H1 (cell line): ENCODE data around the gene RPS17. TPM values are rescaled to one million over a fixed set of nuclear protein-coding genes. Genes with fewer than 3 reads are reported as not detected.

Experiments used
- CTCF ChIA-PET: fragments of 300-600 bp; sonication (Branson Sonifier 250); formaldehyde crosslinking; loops from one replicate; lab custom pipeline; 2021; ENCODE audit not compliant: partially characterized antibody; lab: Charles Lee
- POLR2A ChIA-PET: fragments of 300-600 bp; sonication (Branson Sonifier 250); formaldehyde crosslinking; loops from one replicate; lab custom pipeline; 2021; ENCODE audit warnings: inconsistent platforms; ENCODE audit not compliant: partially characterized antibody; lab: Charles Lee
- DNase-seq, 2 experiments: peaks; one replicate each; pipeline versions ENCODE4 v3.0.0 to v3.0.0-alpha.2; 2010 to 2022; ENCODE audit warnings: low spot score in 2 of 2, low read depth in 1 of 2, mixed read lengths in 1 of 2
- FAIRE-seq: peaks from 2 replicates; lab custom pipeline; 2011; peaks lifted over from hg19 to GRCh38; lab: Jason Lieb, UNC
- H2AFZ ChIP-seq: 2 replicates; pipeline ENCODE4 v1.8.1; 2012; ENCODE audit warnings: low read length, inconsistent platforms
- H2AK5ac ChIP-seq: 2 replicates; pipeline ENCODE4 v1.6.1; 2013; ENCODE audit warnings: low read depth, low read length
- H2BK120ac ChIP-seq: replicated peaks from 2 replicates; pipeline ENCODE3; 2013; ENCODE audit warnings: low read depth, low read length, inconsistent platforms
- H2BK12ac ChIP-seq: 2 replicates; pipeline ENCODE4 v1.6.1; 2013; ENCODE audit warnings: low read depth, low read length
- H2BK15ac ChIP-seq: 2 replicates; pipeline ENCODE4 v1.6.1; 2013; ENCODE audit warnings: low read length
- H2BK20ac ChIP-seq: 2 replicates; pipeline ENCODE4 v1.6.1; 2013; ENCODE audit warnings: low read length
- H2BK5ac ChIP-seq: 2 replicates; pipeline ENCODE4 v1.6.1; 2013; ENCODE audit warnings: low read depth, low read length
- H3K14ac ChIP-seq: 2 replicates; pipeline ENCODE4 v1.6.1; 2013; ENCODE audit warnings: inconsistent platforms; ENCODE audit not compliant: insufficient read length
- H3K18ac ChIP-seq: 2 replicates; pipeline ENCODE4 v1.6.1; 2013; ENCODE audit warnings: low read length; ENCODE audit errors: extremely low read depth
- H3K23ac ChIP-seq: 2 replicates; pipeline ENCODE4 v1.6.1; 2013; ENCODE audit warnings: inconsistent platforms; ENCODE audit not compliant: insufficient read length
- H3K23me2 ChIP-seq: 2 replicates; pipeline ENCODE4 v1.6.1; 2013; ENCODE audit warnings: low read depth, low read length
- H3K27ac ChIP-seq: 2 replicates; pipeline ENCODE4 v1.6.1; 2011; ENCODE audit warnings: low read depth, low read length, inconsistent platforms
- H3K27me3 ChIP-seq, 4 experiments: replicated peaks in 1 of 4; 1 replicate in 1 of 4; 2 replicates in 3 of 4; pipeline versions ENCODE4 v1.6.1 to v1.8.1; 2011 to 2013; ENCODE audit warnings: low read length in 3 of 4, mild to moderate bottlenecking in 3 of 4, inconsistent platforms in 2 of 4, mixed read lengths in 2 of 4, moderate library complexity in 1 of 4; ENCODE audit not compliant: control insufficient read depth in 3 of 4, insufficient read depth in 3 of 4; ENCODE audit errors: extremely low read depth in 1 of 4
- H3K36me3 ChIP-seq, 4 experiments: 2 replicates each; pipeline versions ENCODE4 v1.6.1 to v1.8.1; 2011 to 2013; ENCODE audit warnings: mild to moderate bottlenecking in 4 of 4, low read length in 3 of 4, moderate library complexity in 2 of 4, control low read depth in 1 of 4, inconsistent platforms in 1 of 4; ENCODE audit not compliant: insufficient read depth in 4 of 4, control insufficient read depth in 2 of 4
- H3K4ac ChIP-seq: replicated peaks from 2 replicates; pipeline ENCODE3; 2013; ENCODE audit warnings: low read length, low read depth, mixed read lengths, inconsistent platforms; ENCODE audit not compliant: insufficient read length
- H3K4me1 ChIP-seq, 4 experiments: replicated peaks in 1 of 4; 1 replicate in 1 of 4; 2 replicates in 3 of 4; pipeline versions ENCODE4 v1.6.1 to v1.8.1; 2011 to 2013; ENCODE audit warnings: low read length in 3 of 4, inconsistent platforms in 2 of 4, mixed read lengths in 1 of 4; ENCODE audit not compliant: insufficient read depth in 4 of 4, control insufficient read depth in 3 of 4
- H3K4me2 ChIP-seq, 2 experiments: 2 replicates each; pipeline versions ENCODE4 v1.6.1 to v1.8.1; 2011 to 2013; ENCODE audit warnings: low read depth in 2 of 2, low read length in 2 of 2, control low read depth in 1 of 2, inconsistent platforms in 1 of 2, mild to moderate bottlenecking in 1 of 2; ENCODE audit not compliant: insufficient read depth in 1 of 2
- H3K4me3 ChIP-seq, 4 experiments: fragments of 200-600, 300-600 bp in 1 of 4; sonication (generic), shearing (Covaris generic), sonication (Bioruptor Twin) in 1 of 4; 2 replicates each; pipeline versions ENCODE4 v1.5.1 to v1.8.1; 2011 to 2016; ENCODE audit warnings: low read length in 4 of 4, low read depth in 3 of 4, control low read depth in 2 of 4, inconsistent platforms in 2 of 4, mild to moderate bottlenecking in 2 of 4, mixed read lengths in 1 of 4, moderate library complexity in 1 of 4; ENCODE audit not compliant: insufficient read depth in 2 of 4; ENCODE audit errors: extremely low read depth in 1 of 4
- H3K56ac ChIP-seq: replicated peaks from 2 replicates; pipeline ENCODE3; 2013; ENCODE audit warnings: low read depth, mild to moderate bottlenecking, mixed read lengths, low read length, inconsistent platforms; ENCODE audit not compliant: insufficient read length
- H3K79me1 ChIP-seq: 2 replicates; pipeline ENCODE4 v1.6.1; 2013; ENCODE audit warnings: low read depth, low read length, control low read depth
- H3K79me2 ChIP-seq, 2 experiments: 2 replicates each; pipeline versions ENCODE4 v1.6.1 to v1.8.1; 2012 to 2013; ENCODE audit warnings: low read length in 2 of 2, mild to moderate bottlenecking in 2 of 2, inconsistent platforms in 1 of 2; ENCODE audit not compliant: insufficient read depth in 2 of 2, control insufficient read depth in 1 of 2
- H3K9ac ChIP-seq, 4 experiments: replicated peaks in 1 of 4; 1 replicate in 1 of 4; 2 replicates in 3 of 4; pipeline versions ENCODE4 v1.6.1 to v1.8.1; 2011 to 2013; ENCODE audit warnings: low read depth in 3 of 4, low read length in 3 of 4, control low read depth in 2 of 4, mild to moderate bottlenecking in 2 of 4, moderate library complexity in 2 of 4, inconsistent platforms in 1 of 4; ENCODE audit errors: extremely low read depth in 1 of 4
- H3K9me3 ChIP-seq, 2 experiments: 2 replicates each; pipeline versions ENCODE4 v1.6.1 to v1.8.1; 2012 to 2013; ENCODE audit warnings: mild to moderate bottlenecking in 2 of 2, moderate library complexity in 2 of 2, control low read depth in 1 of 2, inconsistent platforms in 1 of 2, low read depth in 1 of 2, low read length in 1 of 2, mixed read lengths in 1 of 2; ENCODE audit not compliant: insufficient read depth in 2 of 2
- H4K20me1 ChIP-seq, 2 experiments: replicated peaks in 1 of 2; 2 replicates each; pipeline versions ENCODE3 to v1.8.1; 2011 to 2013; ENCODE audit warnings: inconsistent platforms in 2 of 2, low read length in 2 of 2, mild to moderate bottlenecking in 1 of 2; ENCODE audit not compliant: insufficient read depth in 2 of 2, control insufficient read depth in 1 of 2
- H4K5ac ChIP-seq: 2 replicates; pipeline ENCODE4 v1.6.1; 2013; ENCODE audit warnings: low read length, low read depth, mixed read lengths, inconsistent platforms; ENCODE audit not compliant: insufficient read length
- H4K8ac ChIP-seq: 2 replicates; pipeline ENCODE4 v1.8.0; 2013; ENCODE audit warnings: mild to moderate bottlenecking, moderate library complexity, low read length, inconsistent platforms; ENCODE audit not compliant: insufficient read depth; ENCODE audit errors: extremely low read depth
- H4K91ac ChIP-seq: replicated peaks from 2 replicates; pipeline ENCODE3; 2013; ENCODE audit warnings: low read length, mixed read lengths, inconsistent platforms; ENCODE audit not compliant: insufficient read length
- CREB1 ChIP-seq: IDR thresholded peaks from 2 replicates; pipeline ENCODE4 v1.6.1; 2012; ENCODE audit warnings: inconsistent platforms
- HDAC2 ChIP-seq, 2 experiments: fragments of 300-600 bp in 1 of 2; sonication (generic) in 1 of 2; IDR thresholded peaks; 2 replicates each; pipeline ENCODE4 v1.6.1; 2011 to 2012; ENCODE audit warnings: low read depth in 2 of 2, low read length in 2 of 2, mild to moderate bottlenecking in 2 of 2, moderate library complexity in 2 of 2, borderline replicate concordance in 1 of 2, inconsistent platforms in 1 of 2
- SIX5 ChIP-seq: IDR thresholded peaks from 2 replicates; pipeline ENCODE4 v1.6.1; 2011; ENCODE audit warnings: mild to moderate bottlenecking, low read depth, low read length
- WGBS, 2 experiments: shearing (Covaris generic) in 1 of 2; methylation state at CpG; one replicate each; pipeline versions ENCODE4 v1.1.6 to v1.1.7; 2013 to 2015; ENCODE audit warnings: low lambda C conversion rate in 2 of 2, mixed read lengths in 2 of 2, inconsistent platforms in 1 of 2, low coverage in 1 of 2, missing lambda C conversion rate in 1 of 2; ENCODE audit not compliant: insufficient replicate concordance in 2 of 2, insufficient coverage in 1 of 2, insufficient read length in 1 of 2; ENCODE audit errors: extremely low coverage in 1 of 2, missing lambda C conversion rate in 1 of 2; 5-methylcytosine and 5-hydroxymethylcytosine counted together
- polyA plus RNA-seq, 7 experiments: library from polyadenylated mRNA; depleted of rRNA in 3 of 7; stranded (reverse) in 5 of 7; unstranded in 2 of 7; fragments of >200 nt in 5 of 7; fragments of 200-250 nt in 2 of 7; gene quantifications; 1 replicate in 5 of 7; 2 replicates in 1 of 7; 4 replicates in 1 of 7; pipeline versions ENCODE4 v1.2.1 to v1.2.3, GENCODE V29; 2011 to 2013; ENCODE audit warnings: missing spikeins in 2 of 7, mixed read lengths in 2 of 7
- total RNA-seq: library from RNA; stranded (reverse); fragmentation: NEBNext Ultra II Directional; extraction: Animal tissue kit (Norgen Biotek cat#: 25700); gene quantifications from 2 replicates; pipeline ENCODE4 v1.2.1, GENCODE V29; 2021
- TF ChIP-seq, protein P1 (sequence below): IDR thresholded peaks from 2 replicates; pipeline ENCODE4 v1.6.1; 2012; ENCODE audit warnings: inconsistent platforms

The RPS17 gene
- total and polyA plus RNA-seq, 2 of the 8 experiments (the other 6 are each of a cell fraction or from before 2014, with no cell fraction given) = 2,416 to 5,590 TPM

- Histone ChIP-seq H2BK5ac (no peak overlapping the region), H3K23ac (no peak overlapping the region), H2BK20ac (peak overlapping the region; percentile 4; the same call in 1 of the 2 replicates), H3K18ac (no peak overlapping the region), H3K56ac (no peak overlapping the region), H2AK5ac (no peak overlapping the region), H3K9ac (no peak overlapping the region), H2AFZ (no peak overlapping the region)
- DNase-seq = no peak
- TF ChIP-seq HDAC2 (IDR thresholded peaks at IDR 0.05; ENCODE audit: borderline replicate concordance in 1 of 2, low read depth in 2 of 2, low read length in 2 of 2) = no peak
- no peak for TF ChIP-seq SIX5
- TF ChIP-seq, protein P1, sequence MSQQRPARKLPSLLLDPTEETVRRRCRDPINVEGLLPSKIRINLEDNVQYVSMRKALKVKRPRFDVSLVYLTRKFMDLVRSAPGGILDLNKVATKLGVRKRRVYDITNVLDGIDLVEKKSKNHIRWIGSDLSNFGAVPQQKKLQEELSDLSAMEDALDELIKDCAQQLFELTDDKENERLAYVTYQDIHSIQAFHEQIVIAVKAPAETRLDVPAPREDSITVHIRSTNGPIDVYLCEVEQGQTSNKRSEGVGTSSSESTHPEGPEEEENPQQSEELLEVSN = no peak
- TF ChIP-seq CREB1 = peak; percentile 63
- TF ChIP-seq, all 59 proteins: peak for 1
- Histone ChIP-seq H2BK120ac (no peak overlapping the region), H4K91ac (no peak overlapping the region), H3K4me3 (no peak overlapping the region), H4K8ac (no peak overlapping the region), H3K79me1 (0 out of 2 replicates have a peak, but pooled peaks cover 3% of the 10 kb centered on the region), H3K79me2 (peaks cover 10 to 21% of the 10 kb centered on the region in 2 experiments), H3K4me1 (peaks cover 5 to 21% (median 8%) of the 10 kb centered on the region in 4 experiments; a peak in 5 of 7 replicates), H4K5ac (no peak overlapping the region), H3K27me3 (no peaks in the 10 kb centered on the region), H2BK15ac (no peak overlapping the region), H3K4ac (no peak overlapping the region), H2BK12ac (no peak overlapping the region), H3K27ac (no peak overlapping the region), H3K4me2 (peak overlapping the region; percentile 19 to 42; a peak in 2 of 4 replicates), H3K23me2 (peaks cover 14% of the 10 kb centered on the region), H3K36me3 (peaks cover 6 to 16% (median 9%) of the 10 kb centered on the region in 4 experiments; a peak in 7 of 8 replicates), H4K20me1 (peaks cover 2 to 8% of the 10 kb centered on the region in 2 experiments), H3K14ac (no peak overlapping the region), H3K9me3 (no peaks in the 10 kb centered on the region)
- no peak for FAIRE-seq
- ChIA-PET CTCF (interaction anchor here (0.8 to 6.7 kb wide), 6 partner anchors 12 to 457 kb away, joined by 3 to 54 read pairs (median 4); no protein-coding TSS in a partner anchor), POLR2A (interaction anchor here (0.7 to 8.4 kb wide), 9 partner anchors 8 to 214 kb away, joined by 3 to 125 read pairs (median 4); no protein-coding TSS in a partner anchor)
- WGBS, 2 experiments = 44% methylated on average over 2 of the region's 2 CpGs; no CpG with 5 or more reads in 1 of the 2 experiments
Measured at GRCh38 chr15:82543160-82543559, 2.9 kb upstream of the RPS17 start.
